OCI-LY1 (cell line): ENCODE data around the gene TNIP1.

ENCODE experiments used
- H2AFZ ChIP-seq: fragments of 200-600 bp; sonication (generic), shearing (Covaris generic); 2 replicates; pipeline ENCODE4 v1.6.0; 2014; ENCODE audit warnings: antibody characterized with exemption, mild to moderate bottlenecking, low read length
- H3F3A ChIP-seq: fragments of 200-600 bp; sonication (generic), shearing (Covaris generic); 2 replicates; pipeline ENCODE4 v1.6.0; 2014; ENCODE audit warnings: mild to moderate bottlenecking, antibody characterized with exemption, low read length, moderate library complexity; ENCODE audit not compliant: insufficient read depth
- H3K27ac ChIP-seq: fragments of 200-600 bp; sonication (generic); 2 replicates; pipeline ENCODE4 v1.5.1; 2014; ENCODE audit warnings: low read length, mixed run types, mild to moderate bottlenecking, low read depth; ENCODE audit not compliant: poor library complexity, severe bottlenecking
- H3K27me3 ChIP-seq: fragments of 200-600 bp; sonication (generic); 2 replicates; pipeline ENCODE4 v1.6.0; 2014; ENCODE audit warnings: antibody characterized with exemption, mild to moderate bottlenecking, low read length, moderate library complexity; ENCODE audit not compliant: insufficient read depth
- H3K36me3 ChIP-seq: fragments of 200-600 bp; sonication (generic); 2 replicates; pipeline ENCODE4 v1.6.1; 2014; ENCODE audit warnings: mild to moderate bottlenecking, antibody characterized with exemption, low read length, moderate library complexity, mixed read lengths; ENCODE audit not compliant: insufficient read depth
- H3K4me1 ChIP-seq: fragments of 200-600 bp; sonication (generic); 2 replicates; pipeline ENCODE4 v1.5.1; 2014; ENCODE audit warnings: mild to moderate bottlenecking, low read length, moderate library complexity; ENCODE audit not compliant: insufficient read depth, severe bottlenecking
- H3K4me2 ChIP-seq: fragments of 200-600 bp; sonication (generic), shearing (Covaris generic); 2 replicates; pipeline ENCODE4 v1.6.1; 2014; ENCODE audit warnings: low read length
- H3K4me3 ChIP-seq: fragments of 200-600 bp; sonication (generic); 2 replicates; pipeline ENCODE4 v1.5.1; 2014; ENCODE audit warnings: low read length, low read depth, mild to moderate bottlenecking, mixed read lengths; ENCODE audit not compliant: poor library complexity, severe bottlenecking
- H3K79me2 ChIP-seq: fragments of 200-600 bp; shearing (Covaris generic); 2 replicates; pipeline ENCODE4 v1.6.1; 2016; ENCODE audit warnings: mixed run types, low read length, mixed read lengths; ENCODE audit not compliant: insufficient read depth
- H3K9ac ChIP-seq: fragments of 200-600 bp; sonication (generic), shearing (Covaris generic); 2 replicates; pipeline ENCODE4 v1.6.1; 2014; ENCODE audit warnings: mild to moderate bottlenecking, low read length, mixed read lengths
- H3K9me2 ChIP-seq: fragments of 200-600 bp; sonication (generic), shearing (Covaris generic); 2 replicates; pipeline ENCODE4 v1.6.1; 2014; ENCODE audit warnings: low read depth, mild to moderate bottlenecking, low read length, mixed read lengths
- H3K9me3 ChIP-seq: fragments of 200-600 bp; shearing (Covaris generic); 2 replicates; pipeline ENCODE4 v1.6.1; 2014; ENCODE audit warnings: low read length, mixed read lengths
- H4K20me1 ChIP-seq: fragments of 200-600 bp; sonication (generic), shearing (Covaris generic); 2 replicates; pipeline ENCODE4 v1.6.0; 2016; ENCODE audit warnings: mild to moderate bottlenecking, low read length; ENCODE audit not compliant: insufficient read depth
- CTCF ChIP-seq: fragments of 200-600 bp; sonication (generic), shearing (Covaris generic); IDR thresholded peaks from 2 replicates; pipeline ENCODE4 v1.5.1; 2017; ENCODE audit warnings: mild to moderate bottlenecking, antibody characterized with exemption, low read length, moderate library complexity, mixed read lengths
- EZH2 ChIP-seq: fragments of 200-600 bp; sonication (generic), shearing (Covaris generic); IDR thresholded peaks from 2 replicates; pipeline ENCODE4 v1.8.0; 2017; ENCODE audit warnings: borderline replicate concordance, mixed run types, mild to moderate bottlenecking, antibody characterized with exemption, low read length, moderate library complexity, mixed read lengths

Gene TNIP1

GRCh38 chr5:151052836-151053235, 28.0 kb downstream of the TNIP1 start:
- Histone ChIP-seq H3K79me2 (no peaks in the 10 kb centered on the region), H3K9ac (no peak overlapping the region), H3K36me3 (peaks cover 93% of the 10 kb centered on the region), H3K9me2 (no peaks in the 10 kb centered on the region), H3K4me1 (peaks cover 12% of the 10 kb centered on the region), H4K20me1 (no peaks in the 10 kb centered on the region), H3K4me2 (no peak overlapping the region), H3K9me3 (no peaks in the 10 kb centered on the region), H2AFZ (no peak overlapping the region), H3K27ac (peak overlapping the region; percentile 62), H3K27me3 (no peaks in the 10 kb centered on the region), H3K4me3 (no peak overlapping the region), H3F3A (no peaks in the 10 kb centered on the region)
- TF ChIP-seq EZH2: no peak
- TF ChIP-seq CTCF: no peak

GRCh38 chr5:151051931-151052608, 28.8 kb downstream of the TNIP1 start:
- Histone ChIP-seq H3F3A (no peaks in the 10 kb centered on the region), H3K4me2 (peak overlapping the region; percentile 10; the same call in 1 of the 2 replicates), H3K79me2 (no peaks in the 10 kb centered on the region), H3K9ac (peak overlapping the region; percentile 16; the same call in 1 of the 2 replicates), H3K9me3 (no peaks in the 10 kb centered on the region), H4K20me1 (no peaks in the 10 kb centered on the region), H3K27me3 (no peaks in the 10 kb centered on the region), H3K4me1 (peaks cover 12% of the 10 kb centered on the region), H2AFZ (no peak overlapping the region), H3K9me2 (no peaks in the 10 kb centered on the region), H3K4me3 (no peak overlapping the region), H3K36me3 (peaks cover 93% of the 10 kb centered on the region), H3K27ac (peak overlapping the region; percentile 62)
- TF ChIP-seq EZH2 (no peak), CTCF (no peak)

GRCh38 chr5:151051066-151051930, 29.5 kb downstream of the TNIP1 start:
- Histone ChIP-seq H3K9me3 (no peaks in the 10 kb centered on the region), H3K4me3 (no peak overlapping the region), H3F3A (no peaks in the 10 kb centered on the region), H3K79me2 (no peaks in the 10 kb centered on the region), H3K36me3 (peaks cover 93% of the 10 kb centered on the region), H4K20me1 (no peaks in the 10 kb centered on the region), H3K4me1 (peaks cover 12% of the 10 kb centered on the region), H3K4me2 (no peak overlapping the region), H3K9me2 (no peaks in the 10 kb centered on the region), H3K27me3 (no peaks in the 10 kb centered on the region), H3K27ac (no peak overlapping the region), H3K9ac (no peak overlapping the region; the same call in 1 of the 2 replicates), H2AFZ (no peak overlapping the region)
- TF ChIP-seq EZH2 (no peak), CTCF (peak; percentile 95)
